HG02763 (cell line): ENCODE measurements around the gene ARFGEF3.

Experiments
- ATAC-seq: cut with Tn5 transposase; IDR thresholded peaks from one replicate; pipeline ENCODE4 v1.9.1; 2021; ENCODE audit warnings: mild to moderate bottlenecking, moderate library complexity; ENCODE audit not compliant: unreplicated experiment

Gene ARFGEF3

GRCh38 chr6:138296786-138297185 is 135.0 kb downstream of the ARFGEF3 start:
- ATAC-seq, result no peak

GRCh38 chr6:138297761-138298298 is 136.1 kb downstream of the ARFGEF3 start:
- no peak for ATAC-seq

GRCh38 chr6:138300469-138300868 is 138.7 kb downstream of the ARFGEF3 start:
- no peak for ATAC-seq

- no peak for ATAC-seq
These were observed 140.8 kb downstream of the ARFGEF3 start for GRCh38 chr6:138302554-138302953.

GRCh38 chr6:138307352-138307751 is 145.6 kb downstream of the ARFGEF3 start:
- no peak for ATAC-seq

GRCh38 chr6:138307816-138308730 is 146.3 kb downstream of the ARFGEF3 start:
- no peak for ATAC-seq

- ATAC-seq, result no peak
These were observed 147.0 kb downstream of the ARFGEF3 start for GRCh38 chr6:138308731-138309110.

- ATAC-seq, result no peak
These were observed 148.0 kb downstream of the ARFGEF3 start for GRCh38 chr6:138309695-138310094.

GRCh38 chr6:138310294-138310693 is 148.6 kb downstream of the ARFGEF3 start:
- ATAC-seq, result no peak

GRCh38 chr6:138310821-138311220 is 149.1 kb downstream of the ARFGEF3 start:
- no peak for ATAC-seq

GRCh38 chr6:138311268-138311667 is 149.5 kb downstream of the ARFGEF3 start:
- no peak for ATAC-seq

- ATAC-seq, result no peak
These were observed 157.1 kb downstream of the ARFGEF3 start for GRCh38 chr6:138318741-138319375.

- ATAC-seq, result no peak
These were observed 160.2 kb downstream of the ARFGEF3 start for GRCh38 chr6:138321934-138322333.

- ATAC-seq, result no peak
These were observed 162.1 kb downstream of the ARFGEF3 start for GRCh38 chr6:138323821-138324220.

- no peak for ATAC-seq
These were observed 166.5 kb downstream of the ARFGEF3 start for GRCh38 chr6:138328210-138328609.

GRCh38 chr6:138330763-138331162 is 169.0 kb downstream of the ARFGEF3 start:
- ATAC-seq, result no peak

GRCh38 chr6:138331444-138331843 is 169.7 kb downstream of the ARFGEF3 start:
- no peak for ATAC-seq

GRCh38 chr6:138331984-138332383 is 170.2 kb downstream of the ARFGEF3 start:
- ATAC-seq, result no peak

- no peak for ATAC-seq
These were observed 172.3 kb downstream of the ARFGEF3 start for GRCh38 chr6:138334000-138334399.

- no peak for ATAC-seq
These were observed 173.2 kb downstream of the ARFGEF3 start for GRCh38 chr6:138334963-138335362.

GRCh38 chr6:138336221-138336620 is 174.5 kb downstream of the ARFGEF3 start:
- ATAC-seq, result no peak

- ATAC-seq, result no peak
These were observed 175.3 kb downstream of the ARFGEF3 start for GRCh38 chr6:138337076-138337475.
